T-helper 1 cell treated with Interleukin-12 subunit alpha and Interleukin-12 subunit beta and Interleukin-4 antibody, amounts not matched to agents 30 ng/mL and 1 ng/mL, for 36 hours (primary cell): ENCODE measurements around the gene RAB28. TPM values are rescaled to one million over a fixed set of nuclear protein-coding genes. Genes with fewer than 3 reads are reported as not detected.

ENCODE experiments used
- intact Hi-C: fragments of 100-400 bp; cut with micrococcal nuclease; formaldehyde crosslinking; loops from one replicate; pipeline ENCODE4 v1.15.1; 2024
- total RNA-seq: library from RNA; stranded (reverse); gene quantifications from 2 replicates; pipeline ENCODE4 v1.2.3, GENCODE V29; 2022

The RAB28 gene
- total RNA-seq, 1 donor from 2014 or later, result 17.1 TPM

- intact Hi-C loops, result no loop called here
These were observed 160.2 kb downstream of the RAB28 start for GRCh38 chr4:13323921-13324320.

GRCh38 chr4:13322681-13323101 is 161.4 kb downstream of the RAB28 start:
- intact Hi-C loops, result no loop called here

Other genes with a start within 250 kb of the RAB28 start
- not detected in 2 replicates for gene NKX3-2, start 60.2 kb upstream of the RAB28 start, total RNA-seq
- 43.0 and 46.7 TPM in 2 replicates for gene BOD1L1, start 143.4 kb upstream of the RAB28 start, total RNA-seq